ENCODE results near the gene VAV2.

DNA sequence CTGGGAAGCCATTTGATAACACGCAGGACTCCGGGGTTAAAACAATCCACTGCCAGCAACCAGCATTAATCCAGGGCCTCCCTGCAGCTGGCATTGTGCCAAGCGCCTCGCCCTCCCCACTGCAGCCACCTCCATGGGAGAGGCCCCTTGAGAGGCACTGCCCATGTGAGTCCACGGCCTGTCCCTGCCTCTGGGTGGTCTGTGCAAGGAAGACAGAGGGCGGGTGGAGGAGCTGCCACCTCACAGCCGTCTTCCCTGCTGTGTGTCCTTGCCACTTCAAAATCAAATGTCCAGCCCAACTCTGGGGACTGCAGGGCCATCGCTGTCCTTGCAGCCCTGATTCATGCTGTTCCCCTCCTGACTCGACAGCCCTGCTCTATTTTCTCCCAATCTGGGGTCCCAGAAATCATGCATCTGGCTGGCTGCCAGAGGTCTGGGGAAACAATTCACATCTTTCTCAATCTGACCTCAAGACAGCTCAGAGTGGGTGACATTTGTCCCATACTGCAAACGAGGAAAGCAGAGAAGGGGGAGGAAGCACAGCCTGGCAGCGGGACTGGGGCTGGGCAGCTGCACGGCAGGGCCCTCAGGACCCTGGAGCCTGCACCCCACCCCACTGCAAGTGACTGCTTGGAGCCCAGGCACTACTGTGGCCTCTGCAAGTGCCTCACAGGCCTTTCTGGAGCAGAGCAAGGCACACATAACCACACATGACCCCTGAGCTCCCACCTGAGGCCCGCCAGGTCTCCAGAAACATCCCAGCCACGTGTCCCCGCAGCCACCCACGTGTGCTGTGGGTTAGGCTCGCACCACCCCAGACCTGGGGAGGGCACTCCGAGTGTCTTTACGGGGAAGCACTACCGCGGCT is 48.9 kb upstream of the VAV2 start:
- TF ChIP-seq CTCF (IDR thresholded peaks at IDR 0.05; ENCODE audit: insufficient read depth, low read length, poor library complexity, severe bottlenecking) (no peak), EZH2phosphoT487 (conservative IDR thresholded peaks at IDR 0.05; ENCODE audit: low read length) (no peak)
